NCI-H1105 treated with DMSO at 0.1 percent for 48 hours (cell line): ENCODE measurements around the gene PAFAH2.

ENCODE experiments used
- DNase-seq: peaks from one replicate; lab custom pipeline; 2025; lab: John Stamatoyannopoulos, UW

The PAFAH2 gene

GRCh38 chr1:25997828-25998761, at the start of gene PAFAH2:
PAFAH2 (minus strand) TSS chr1:25998063; CDS start chr1:25990816, 7,247 bp downstream.
- DNase-seq = peak; percentile 99

GRCh38 chr1:26047278-26047874, 49.5 kb upstream of the PAFAH2 start:
- no peak for DNase-seq

DNA sequence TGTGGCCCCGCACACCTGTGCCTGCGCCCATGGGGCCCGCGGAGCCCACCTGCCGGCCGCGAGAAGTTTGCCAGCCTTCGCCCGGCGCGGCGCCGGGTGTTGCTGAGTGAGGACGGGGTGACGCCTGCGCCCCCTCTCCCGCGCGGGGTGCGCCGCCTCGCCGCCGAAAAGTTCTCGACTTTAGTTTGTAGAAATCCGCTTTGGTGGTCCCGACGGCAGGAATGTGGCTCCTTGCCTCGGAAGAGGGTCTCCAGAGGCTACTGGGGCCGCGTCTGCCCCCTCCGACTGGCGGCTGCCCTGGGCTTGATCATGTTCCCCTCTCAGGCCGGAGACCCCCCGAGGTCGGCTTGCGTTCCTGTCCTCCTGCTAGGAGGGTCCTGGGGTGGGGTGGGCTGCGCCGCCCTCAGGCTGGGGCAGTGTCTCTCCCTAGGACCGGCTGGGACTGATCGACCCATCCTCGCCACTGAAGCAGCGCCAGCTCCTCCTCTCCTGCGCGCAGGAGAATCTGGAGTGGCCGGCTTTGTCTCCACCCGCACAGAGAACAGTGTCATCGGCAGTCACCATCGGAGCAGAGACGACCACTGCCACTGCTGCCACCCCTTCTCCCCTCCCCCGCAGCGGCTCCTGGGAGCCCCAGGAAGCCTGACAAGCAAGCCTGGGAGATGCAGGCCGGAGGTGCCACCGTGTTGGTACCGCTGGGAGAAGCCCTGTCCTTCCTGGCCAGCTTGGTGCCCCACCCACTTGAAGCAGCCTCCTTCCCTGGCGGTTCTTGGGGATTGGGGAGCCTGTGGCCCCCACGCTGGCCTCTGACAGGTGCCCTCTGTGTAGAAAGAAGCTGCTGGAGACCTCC, 48.6 kb upstream of the PAFAH2 start:
- no peak for DNase-seq

DNA sequence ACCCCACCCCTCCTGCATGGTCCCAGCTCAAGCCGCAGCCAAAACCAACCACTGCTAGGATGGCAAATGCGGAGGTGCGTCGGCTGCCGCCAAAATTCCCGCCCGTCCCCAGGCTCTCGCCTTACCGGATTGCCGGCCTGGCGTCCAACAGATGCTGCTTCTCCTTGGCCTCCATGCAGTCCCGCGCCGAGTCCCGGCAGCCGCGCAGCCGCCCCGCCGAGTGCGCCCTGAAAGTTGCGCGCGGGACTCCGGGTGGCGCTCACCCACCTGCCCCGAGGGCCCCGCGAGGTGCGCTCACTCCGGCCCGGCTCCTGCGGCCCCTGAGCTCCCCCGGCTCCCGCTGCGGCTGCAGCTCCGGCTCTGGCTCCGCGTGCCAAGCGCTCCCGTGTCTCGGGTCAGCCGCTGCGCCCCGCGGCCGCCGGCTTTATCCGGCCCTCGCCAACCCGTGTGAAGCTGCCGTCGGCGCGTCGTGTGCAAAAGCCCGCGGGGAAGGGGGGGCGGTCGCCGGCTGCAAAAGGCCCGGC, 47.9 kb upstream of the PAFAH2 start, which contains the start of gene SLC30A2:
Gene SLC30A2, minus strand, starts transcription at position 397 of the 524 bp plus-strand sequence. Its CDS starts 222 bp downstream, at position 175.
- DNase-seq = peak; percentile 23

DNA sequence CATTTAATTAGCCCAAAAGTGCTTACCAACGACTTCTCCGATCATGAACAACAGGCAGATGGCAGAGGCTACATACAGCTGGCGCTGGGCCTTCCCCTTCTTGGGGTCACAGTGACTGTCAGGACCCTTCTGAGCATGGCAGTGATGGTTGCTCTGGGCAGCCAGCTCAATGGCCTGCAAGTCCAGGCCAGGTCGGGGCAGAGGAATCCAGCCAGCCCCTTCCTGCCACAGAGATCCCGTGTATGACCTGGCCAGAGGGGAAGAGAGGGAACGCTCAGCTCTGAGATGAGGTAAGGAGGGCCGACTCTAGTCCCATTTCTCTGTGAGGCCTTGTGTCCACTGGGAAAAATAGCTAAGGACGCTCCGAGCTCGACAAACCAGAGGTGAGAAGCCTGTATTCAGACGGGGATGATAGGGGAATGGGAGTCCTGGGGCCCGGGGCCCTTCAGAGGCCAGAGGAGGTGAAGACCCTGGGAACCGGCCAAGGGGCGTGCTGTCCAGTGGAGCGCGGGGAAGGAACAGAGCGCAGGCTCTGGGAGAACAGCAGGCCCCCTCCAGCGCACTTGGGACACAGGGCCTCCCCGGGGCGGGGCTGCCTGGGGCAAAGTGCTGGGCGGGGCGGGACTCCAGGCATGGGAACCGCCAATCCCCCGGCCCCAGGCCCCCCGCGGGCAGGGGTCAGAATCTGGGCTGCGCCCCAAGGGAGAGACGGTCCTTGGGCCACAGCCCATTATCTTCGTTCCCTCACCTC, 47.3 kb upstream of the PAFAH2 start:
- no peak for DNase-seq

DNA sequence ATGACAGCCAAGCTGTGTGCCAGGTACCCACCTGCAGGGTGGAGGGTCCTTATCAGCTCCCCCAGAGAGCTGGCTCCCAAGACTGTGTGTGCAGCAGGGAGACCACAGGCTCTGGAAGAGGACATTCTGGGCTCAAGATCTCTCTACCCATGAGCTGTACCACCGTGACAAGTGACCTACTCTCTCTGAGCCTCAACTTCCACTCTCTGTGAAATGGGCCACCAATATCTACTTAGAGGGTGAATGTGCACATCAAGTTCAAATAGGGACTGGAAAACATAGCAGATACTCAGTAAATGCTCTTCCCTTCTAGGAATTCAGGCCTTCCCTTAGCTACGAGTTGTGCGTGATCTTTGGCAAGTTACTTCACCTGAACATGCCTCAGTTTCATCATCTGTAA, 46.6 kb upstream of the PAFAH2 start:
- no peak for DNase-seq

DNA sequence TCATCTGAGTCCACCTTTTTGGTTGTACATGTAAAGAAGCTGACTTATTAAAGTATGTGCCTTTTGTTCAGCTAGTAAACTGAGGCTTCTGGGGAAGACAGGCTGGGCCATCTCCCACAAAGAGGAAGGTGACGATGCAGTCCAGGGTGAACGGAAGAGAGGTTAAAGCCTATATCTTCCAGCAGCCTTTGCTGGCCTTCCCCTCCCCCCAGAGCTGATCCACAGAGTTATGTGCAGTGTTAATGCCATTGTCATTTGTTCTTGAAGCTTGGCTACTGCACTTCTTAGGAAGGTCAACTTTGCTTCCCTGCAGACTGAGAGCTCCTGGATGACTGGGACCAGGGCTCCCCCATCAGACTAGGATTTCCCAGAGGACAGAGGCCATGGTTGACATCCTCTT, 45.9 kb upstream of the PAFAH2 start:
- DNase-seq = no peak

DNA sequence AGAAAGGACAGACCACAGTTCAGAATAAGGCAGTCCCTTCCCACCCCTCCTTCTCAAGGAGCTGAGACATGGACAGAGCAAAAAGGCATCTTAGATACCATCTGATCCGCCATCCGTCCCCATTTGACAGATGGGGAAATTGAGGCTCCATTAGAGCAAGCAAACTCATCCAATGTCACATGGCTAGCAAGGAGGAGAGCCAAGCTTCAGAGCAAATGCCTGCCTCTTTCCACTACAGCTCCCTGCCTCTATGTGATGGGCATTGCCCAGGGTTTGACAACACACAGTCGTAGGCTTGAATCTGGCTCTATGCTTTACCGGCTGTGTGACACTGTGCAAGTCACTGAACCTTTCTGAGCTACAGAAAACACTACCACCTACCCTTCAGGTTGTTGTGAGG, 44.1 kb upstream of the PAFAH2 start:
- no peak for DNase-seq

DNA sequence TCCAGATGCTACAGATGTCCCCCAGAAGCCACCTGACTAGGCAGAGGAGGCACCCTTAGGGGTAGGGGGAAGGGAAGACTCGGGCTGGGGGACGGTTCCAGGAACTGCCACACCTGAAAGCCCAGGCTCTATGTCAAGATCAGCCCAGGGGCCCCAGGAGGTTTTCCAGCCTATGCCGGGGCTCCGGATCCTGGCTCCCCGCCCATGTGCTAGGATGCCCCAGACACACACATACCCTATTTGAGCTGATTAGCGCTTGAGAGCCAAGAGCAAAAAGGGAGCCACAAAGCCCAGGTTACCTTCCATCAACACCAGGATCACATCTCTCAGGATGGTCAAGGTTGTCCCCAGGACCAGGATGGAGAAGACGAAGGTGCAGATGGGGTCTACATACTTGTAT, 43.5 kb upstream of the PAFAH2 start:
- DNase-seq = no peak

DNA sequence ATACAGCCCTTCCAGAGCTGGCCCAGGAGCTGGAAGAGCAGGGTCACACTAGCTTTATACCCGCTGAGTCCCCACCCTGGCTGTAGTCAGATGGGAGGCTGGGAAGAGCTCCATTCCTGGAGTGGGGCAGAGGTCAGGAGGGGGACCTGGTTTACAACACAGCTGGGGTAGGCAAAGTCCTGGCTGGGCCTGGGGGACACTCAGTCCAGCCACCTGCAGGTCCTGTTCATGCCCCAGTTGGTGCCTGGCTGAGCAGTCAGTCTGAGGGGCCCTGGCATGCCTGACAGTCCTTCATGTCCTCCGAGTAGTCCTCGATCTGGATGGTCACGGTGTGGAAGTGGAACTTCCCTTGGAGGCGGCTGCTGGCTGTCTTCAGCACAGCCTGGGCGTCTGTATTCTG, 41.0 kb upstream of the PAFAH2 start:
- DNase-seq = no peak

DNA sequence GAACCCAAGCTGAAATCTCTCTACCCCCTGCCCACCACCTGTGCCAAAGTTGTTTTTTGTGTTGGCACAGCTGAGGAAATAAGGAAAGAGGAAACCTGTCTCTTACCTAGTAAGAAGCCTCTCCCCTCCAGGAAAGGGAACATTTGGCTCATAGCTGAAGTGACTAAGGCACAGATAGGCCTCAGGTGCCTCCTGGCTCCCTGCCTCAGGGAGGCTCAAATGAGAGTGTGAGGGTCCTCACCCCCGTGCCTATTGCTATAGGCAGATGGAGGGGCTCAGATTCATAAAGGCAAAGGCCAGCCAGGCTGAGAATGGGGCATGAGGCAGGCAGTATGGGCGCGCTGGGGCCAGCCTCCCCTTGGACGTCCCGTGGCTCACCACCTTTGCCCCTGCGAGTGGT, 40.6 kb upstream of the PAFAH2 start:
- DNase-seq = no peak

DNA sequence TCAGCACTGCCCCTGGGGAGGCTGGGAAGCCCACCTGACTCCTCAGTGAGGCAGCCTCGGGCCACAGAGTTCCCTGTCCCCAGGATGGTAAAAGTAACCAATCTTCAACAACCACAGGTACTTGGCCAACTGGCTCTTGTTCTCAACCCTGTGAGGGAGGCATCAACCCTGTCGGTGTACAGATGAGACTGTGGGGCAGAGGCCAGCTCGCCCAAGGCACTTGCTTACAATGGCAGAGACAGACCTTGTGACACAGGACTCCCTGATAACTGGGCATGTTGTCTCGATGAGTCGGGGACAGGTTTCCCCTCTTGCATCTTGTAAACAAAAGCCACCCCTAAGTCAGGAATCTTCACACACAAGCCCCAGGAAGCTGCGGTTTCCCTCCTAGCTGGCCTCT, 40.0 kb upstream of the PAFAH2 start:
- no peak for DNase-seq

DNA sequence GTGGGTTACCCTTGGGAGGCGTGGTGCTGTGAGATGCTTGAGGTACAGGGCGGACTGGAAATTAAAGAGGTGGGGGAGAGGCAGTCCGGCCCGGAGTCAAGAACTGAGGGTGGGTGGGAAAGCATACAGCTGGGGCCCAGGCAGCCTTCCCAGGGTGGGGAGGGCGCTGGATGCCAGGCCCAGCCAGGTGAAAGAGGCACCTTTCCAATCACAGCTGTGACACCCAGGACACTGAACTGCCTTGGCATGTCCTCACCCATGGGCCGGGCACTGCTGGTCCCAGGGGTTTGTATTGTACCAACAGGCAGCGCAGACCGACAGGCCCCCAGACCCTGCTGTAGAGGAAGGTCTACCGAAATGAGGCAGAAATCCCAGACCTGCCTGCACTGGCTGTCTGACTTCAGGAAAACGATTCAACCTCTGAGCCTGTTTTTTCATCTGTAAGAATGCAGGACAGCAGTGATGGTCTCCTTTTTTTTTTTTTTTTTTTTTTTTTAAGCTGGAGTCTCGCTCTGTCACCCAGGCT, 39.0 kb upstream of the PAFAH2 start:
- no peak for DNase-seq

DNA sequence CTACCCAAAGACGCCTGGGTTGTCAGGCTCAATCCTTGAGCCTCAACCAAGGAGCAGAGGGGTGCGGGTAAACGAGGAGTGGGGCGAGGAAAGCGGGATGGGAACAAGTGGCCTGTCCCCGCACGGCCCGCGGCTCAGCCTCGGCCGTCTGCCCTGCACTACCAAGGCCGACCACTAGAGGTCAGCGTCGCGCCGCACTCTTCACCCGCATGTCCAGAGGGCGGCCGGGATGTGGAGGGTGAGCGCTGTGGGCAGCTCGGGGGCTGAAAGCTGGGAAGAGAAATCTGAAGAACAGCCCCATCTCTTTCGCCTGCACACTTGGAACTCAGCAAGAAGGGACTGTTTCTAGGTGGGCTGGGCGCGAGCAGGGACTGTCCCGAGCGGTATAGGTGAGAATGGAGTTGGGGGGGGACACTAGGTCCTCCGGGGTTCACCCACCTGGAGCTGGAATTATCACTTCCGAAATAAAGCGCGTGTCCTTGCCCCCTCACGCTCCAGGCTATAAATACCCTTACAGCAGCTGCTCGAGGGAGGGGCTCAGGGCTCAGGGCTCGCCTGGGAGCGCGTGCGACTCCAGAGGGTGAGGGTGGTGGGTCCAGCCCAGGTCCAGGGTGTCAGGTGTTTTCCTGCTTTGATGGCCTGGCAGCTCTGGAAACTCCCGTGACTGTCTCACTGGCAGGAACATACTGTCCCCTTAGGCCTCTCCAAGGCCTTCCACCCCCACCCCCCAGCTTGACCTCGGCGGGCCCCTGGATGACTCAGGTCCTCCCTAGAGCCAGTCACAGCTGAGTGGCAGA, 38.3 kb upstream of the PAFAH2 start:
- peak; percentile 64 for DNase-seq

DNA sequence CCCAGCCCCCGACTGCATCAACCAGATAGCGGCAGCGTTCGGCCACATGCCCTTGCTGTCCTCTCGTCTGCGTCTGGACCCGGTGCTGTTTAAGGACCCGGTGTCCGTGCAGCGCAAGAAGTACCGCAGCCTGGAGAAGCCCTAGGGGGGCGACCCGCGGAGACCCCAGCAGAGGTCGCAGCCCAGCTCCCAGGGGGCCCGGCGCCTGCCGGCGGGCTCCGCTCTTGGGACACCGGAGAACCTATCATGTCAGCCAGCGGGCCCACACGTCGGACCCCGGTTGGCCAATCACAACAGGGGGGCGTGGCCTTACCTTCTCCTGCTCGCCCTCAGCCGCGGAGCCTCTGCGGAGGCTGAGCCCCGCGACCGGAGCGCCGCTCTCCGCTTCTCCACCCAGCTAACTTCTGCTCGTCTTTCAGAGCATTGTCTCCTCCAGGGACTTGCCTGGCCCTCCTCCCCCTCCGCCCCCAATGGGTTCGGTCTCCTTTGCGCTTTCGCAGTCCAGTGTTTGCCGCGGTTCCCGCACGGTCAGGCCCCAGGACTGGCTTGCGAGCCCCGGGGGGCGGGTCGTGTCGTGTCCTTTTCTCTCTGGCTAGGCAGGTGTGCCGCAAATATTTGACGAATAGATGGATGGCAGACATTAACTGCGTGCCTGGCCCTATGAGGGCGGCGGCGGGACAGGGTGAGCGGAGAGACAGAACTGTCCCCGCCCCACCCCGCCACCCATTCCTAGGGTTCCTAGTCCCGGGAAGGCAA, 37.5 kb upstream of the PAFAH2 start:
- DNase-seq = peak; percentile 90

- peak; percentile 36 for DNase-seq
Measured at GRCh38 chr1:26034504-26035202, 36.8 kb upstream of the PAFAH2 start.

DNA sequence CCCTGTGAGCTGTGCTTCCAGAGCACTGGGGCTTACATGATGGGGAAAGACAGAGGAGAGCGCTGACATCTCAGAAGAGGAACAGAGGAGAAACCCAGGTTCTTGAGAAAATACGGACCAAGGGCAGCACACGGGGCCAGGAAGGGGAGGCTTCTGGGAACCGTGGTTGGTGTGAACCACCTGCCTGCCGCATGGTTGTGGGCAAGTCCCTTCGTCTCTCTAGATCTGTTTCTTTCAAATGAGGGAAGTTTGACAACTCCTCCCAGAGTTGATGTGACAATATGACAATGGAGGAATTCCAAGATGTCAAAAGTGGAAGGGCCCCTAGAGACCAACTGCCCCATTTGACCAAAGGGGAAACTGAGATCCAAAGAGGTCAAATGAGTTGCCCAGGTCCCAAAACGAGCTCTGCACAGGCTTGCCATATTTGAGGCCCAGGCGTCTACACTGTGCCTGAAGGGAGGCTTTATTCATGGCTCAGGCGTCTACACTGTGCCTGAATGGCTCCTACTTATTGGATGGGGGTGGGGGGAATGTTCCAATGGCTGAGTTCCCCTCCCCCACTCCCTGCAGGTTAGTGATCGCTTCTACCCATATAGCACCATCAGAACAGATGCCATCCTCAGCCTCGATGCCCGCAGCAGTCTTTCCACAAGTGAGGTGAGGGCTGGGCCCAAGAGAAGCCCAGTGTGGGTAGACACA, 34.9 kb upstream of the PAFAH2 start:
- no peak for DNase-seq

- no peak for DNase-seq
Measured at GRCh38 chr1:26031611-26032220, 33.9 kb upstream of the PAFAH2 start.
